ENCODE data around the gene GPR37L1.
A peak's percentile ranks its signal among the peaks of the same experiment; 100 is the strongest.

The GPR37L1 gene

DNA sequence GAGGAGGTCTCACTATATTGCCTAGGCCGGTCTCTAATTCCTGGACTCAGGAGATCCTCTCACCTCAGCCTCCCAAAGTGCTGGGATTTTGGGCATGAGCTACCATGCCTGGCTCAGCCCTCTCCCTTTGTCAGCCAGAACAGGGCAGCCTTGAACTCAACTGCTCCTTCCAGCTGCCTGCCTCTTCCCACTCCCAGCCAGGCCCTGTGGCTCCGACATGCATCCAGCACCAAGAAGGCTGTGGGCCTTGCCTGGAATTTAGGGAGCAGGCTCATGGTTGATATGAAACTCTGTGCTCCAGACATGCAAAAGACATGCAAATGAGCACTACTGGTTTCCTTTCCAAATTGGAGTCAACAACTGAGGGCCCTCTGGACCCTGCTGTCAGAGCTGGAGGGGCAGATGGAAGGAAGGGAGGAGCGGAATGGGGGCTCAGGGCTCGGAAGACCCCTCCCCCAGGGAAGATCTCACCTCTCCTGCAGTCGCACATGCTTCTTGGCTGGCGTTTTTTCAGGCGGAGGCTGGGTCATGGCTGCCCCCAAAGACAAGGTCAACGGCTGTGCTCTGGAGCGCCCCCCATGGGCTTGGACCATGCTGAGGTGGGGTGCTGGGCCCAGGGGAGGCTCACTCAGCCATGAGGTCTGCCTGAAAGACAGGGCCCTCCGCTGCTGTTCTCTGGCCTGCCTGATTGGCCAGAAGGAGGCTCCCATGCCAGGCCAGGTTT lies 36.3 kb downstream of the GPR37L1 start:
- Histone ChIP-seq H2AK5ac (ENCODE audit: low read length, severe bottlenecking) (no peak overlapping the region), H3K9me3 (ENCODE audit: control insufficient read depth, low read length) (no peaks in the 10 kb centered on the region), H3K4me1 (ENCODE audit: control insufficient read depth, insufficient read depth, low read depth, low read length) (peaks cover 10% of the 10 kb centered on the region), H2AFZ (ENCODE audit: low read depth, low read length) (no peak overlapping the region), H2BK12ac (ENCODE audit: low read length in 2 of 2) (no peak overlapping the region), H3K18ac (ENCODE audit: low read depth in 1 of 2, low read length in 2 of 2) (no peak overlapping the region), H3K14ac (ENCODE audit: low read length in 2 of 2) (no peak overlapping the region), H3K4ac (ENCODE audit: low read depth in 1 of 2, low read length in 2 of 2) (no peak overlapping the region), H3K36me3 (ENCODE audit: control insufficient read depth in 1 of 2, insufficient read depth in 2 of 2, low read depth in 1 of 2, low read length in 2 of 2) (no peaks in the 10 kb centered on the region), H3K79me1 (replicated peaks; ENCODE audit: low read length, poor library complexity, severe bottlenecking) (no peaks in the 10 kb centered on the region), H3K27me3 (ENCODE audit: control insufficient read depth in 1 of 2, insufficient read depth in 1 of 2, low read length in 2 of 2) (peaks cover 0 to 59% of the 10 kb centered on the region in 2 experiments), H3K23ac (ENCODE audit: low read length in 2 of 2) (no peak overlapping the region), H4K91ac (ENCODE audit: low read length) (no peak overlapping the region), H2BK5ac (ENCODE audit: low read depth, low read length, poor library complexity, severe bottlenecking) (no peak overlapping the region), H3K4me2 (ENCODE audit: low read length, poor library complexity, severe bottlenecking) (no peak overlapping the region), H3K27ac (ENCODE audit: low read length, poor library complexity, severe bottlenecking) (no peak overlapping the region), H3K4me3 (ENCODE audit: insufficient read depth in 1 of 2, low read depth in 1 of 2, low read length in 2 of 2) (no peak overlapping the region), H2BK15ac (ENCODE audit: low read depth, poor library complexity, severe bottlenecking) (no peak overlapping the region), H4K8ac (ENCODE audit: low read length) (no peak overlapping the region), H3K9ac (ENCODE audit: low read length) (no peak overlapping the region), H2BK120ac (ENCODE audit: low read depth, low read length) (no peak overlapping the region)
- 89% methylated on average over 10 of the region's 10 CpGs for WGBS
- DNase-seq = no peak

DNA sequence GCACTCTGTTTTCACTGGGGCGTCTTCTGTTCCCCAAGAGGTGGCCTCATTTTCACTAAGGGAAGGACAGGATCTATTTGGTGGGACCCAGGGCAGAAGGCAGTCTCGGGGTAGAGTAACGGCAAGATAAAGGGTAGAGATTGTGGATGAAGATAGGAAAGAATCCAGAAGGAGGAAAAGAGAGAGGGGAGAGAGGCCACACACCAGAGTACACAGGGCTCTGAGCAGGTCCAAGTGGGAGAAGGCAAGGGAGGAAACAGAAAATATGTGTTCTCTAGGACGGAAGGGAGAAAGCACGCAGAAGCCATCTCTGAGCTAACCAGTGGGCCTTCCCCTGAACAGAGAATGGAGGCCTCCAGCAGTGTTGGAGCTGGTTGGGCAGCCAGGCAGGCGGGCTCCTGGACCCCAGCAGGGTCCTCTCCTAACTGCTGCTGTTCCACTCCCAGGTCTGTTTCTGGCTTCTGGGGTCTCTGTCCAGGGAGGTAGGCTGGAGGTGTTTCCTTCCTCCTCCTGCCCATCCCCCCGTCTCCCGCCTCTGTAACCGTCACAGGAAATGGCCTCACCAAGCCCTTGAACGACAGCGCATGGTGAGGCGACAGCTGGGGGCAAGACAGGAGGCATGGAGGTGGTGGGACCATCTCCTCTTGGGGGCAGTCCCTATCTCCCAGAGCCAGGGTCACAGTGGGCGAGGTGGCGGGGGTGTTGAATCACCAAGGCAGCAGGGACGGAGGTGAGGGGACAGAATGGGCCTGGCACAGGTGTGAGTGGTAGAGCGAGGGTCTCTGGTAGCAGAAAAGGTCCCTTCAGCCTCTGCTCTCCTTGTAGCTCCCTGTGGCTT lies 37.0 kb downstream of the GPR37L1 start:
- Histone ChIP-seq H3K4ac (ENCODE audit: low read depth in 1 of 2, low read length in 2 of 2) (no peak overlapping the region), H3K14ac (ENCODE audit: low read length in 2 of 2) (peak overlapping the region in 1 of 2 experiments; percentile 18)
- WGBS = 85% methylated on average over 15 of the region's 16 CpGs

DNA sequence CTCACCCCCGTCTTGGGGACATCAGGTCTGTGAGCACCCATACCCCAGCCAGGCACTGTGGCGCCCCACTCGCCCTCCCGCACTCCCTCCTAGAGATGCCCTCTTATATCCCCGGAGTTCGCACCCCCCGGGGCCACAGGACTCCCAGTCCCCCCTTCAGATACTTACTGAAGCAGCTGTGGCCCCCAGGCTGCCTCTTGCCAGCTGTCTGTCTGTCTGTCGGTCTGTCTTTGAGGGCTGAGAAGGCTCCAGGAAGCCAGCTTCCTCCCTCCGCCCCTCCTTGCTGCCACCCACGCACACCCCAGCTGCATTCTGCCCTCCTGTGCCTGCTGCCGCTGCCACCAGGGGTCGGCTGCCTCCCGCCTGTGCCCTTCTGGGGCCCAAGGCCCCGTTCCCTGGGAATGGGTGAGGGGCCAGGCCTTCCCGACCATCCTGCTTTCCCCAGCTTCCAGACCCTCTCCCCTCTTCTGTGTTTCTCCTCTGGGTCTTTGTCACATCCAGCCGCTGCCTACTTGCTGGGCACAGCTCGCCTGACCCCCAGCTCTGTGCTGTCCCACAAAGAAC lies 37.7 kb downstream of the GPR37L1 start, which contains the start of gene PTPN7:
Gene PTPN7, minus strand, starts transcription at position 226 of the 564 bp plus-strand sequence. CDS start 1,200 bp downstream, outside the sequence.
- Histone ChIP-seq H3K79me1 (replicated peaks; ENCODE audit: low read length, poor library complexity, severe bottlenecking) (no peaks in the 10 kb centered on the region), H2AK5ac (ENCODE audit: low read length, severe bottlenecking) (no peak within 1 kb of the TSS), H3K4ac (ENCODE audit: low read depth in 1 of 2, low read length in 2 of 2) (no peak within 1 kb of the TSS), H3K27ac (ENCODE audit: low read length, poor library complexity, severe bottlenecking) (no peak within 1 kb of the TSS), H3K36me3 (ENCODE audit: control insufficient read depth in 1 of 2, insufficient read depth in 2 of 2, low read depth in 1 of 2, low read length in 2 of 2) (no peaks in the 10 kb centered on the region), H3K23ac (ENCODE audit: low read length in 2 of 2) (no peak within 1 kb of the TSS), H3K9ac (ENCODE audit: low read length) (no peak within 1 kb of the TSS), H3K18ac (ENCODE audit: low read depth in 1 of 2, low read length in 2 of 2) (peak within 1 kb of the TSS in 1 of 2 experiments; percentile 23), H3K9me3 (ENCODE audit: control insufficient read depth, low read length) (no peaks in the 10 kb centered on the region), H3K14ac (ENCODE audit: low read length in 2 of 2) (peak within 1 kb of the TSS in 1 of 2 experiments; percentile 18), H2AFZ (ENCODE audit: low read depth, low read length) (peak within 1 kb of the TSS; percentile 44), H2BK12ac (ENCODE audit: low read length in 2 of 2) (no peak within 1 kb of the TSS), H3K4me2 (ENCODE audit: low read length, poor library complexity, severe bottlenecking) (no peak within 1 kb of the TSS), H4K91ac (ENCODE audit: low read length) (no peak within 1 kb of the TSS), H3K4me1 (ENCODE audit: control insufficient read depth, insufficient read depth, low read depth, low read length) (peaks cover 8% of the 10 kb centered on the region), H2BK5ac (ENCODE audit: low read depth, low read length, poor library complexity, severe bottlenecking) (no peak within 1 kb of the TSS), H2BK15ac (ENCODE audit: low read depth, poor library complexity, severe bottlenecking) (no peak within 1 kb of the TSS), H4K8ac (ENCODE audit: low read length) (no peak within 1 kb of the TSS), H3K27me3 (ENCODE audit: control insufficient read depth in 1 of 2, insufficient read depth in 1 of 2, low read length in 2 of 2) (peaks cover 0 to 60% of the 10 kb centered on the region in 2 experiments), H3K4me3 (ENCODE audit: insufficient read depth in 1 of 2, low read depth in 1 of 2, low read length in 2 of 2) (no peak within 1 kb of the TSS), H2BK120ac (ENCODE audit: low read depth, low read length) (no peak within 1 kb of the TSS)
- 94% methylated on average over 17 of the region's 17 CpGs for WGBS
- no peak for DNase-seq

More for the DNA sequence above, 37.0 kb downstream of the GPR37L1 start:
- Histone ChIP-seq H4K91ac (ENCODE audit: low read length) (no peak overlapping the region), H4K8ac (ENCODE audit: low read length) (no peak overlapping the region), H3K79me1 (replicated peaks; ENCODE audit: low read length, poor library complexity, severe bottlenecking) (no peaks in the 10 kb centered on the region), H3K36me3 (ENCODE audit: control insufficient read depth in 1 of 2, insufficient read depth in 2 of 2, low read depth in 1 of 2, low read length in 2 of 2) (no peaks in the 10 kb centered on the region), H2BK15ac (ENCODE audit: low read depth, poor library complexity, severe bottlenecking) (no peak overlapping the region), H3K4me1 (ENCODE audit: control insufficient read depth, insufficient read depth, low read depth, low read length) (peaks cover 14% of the 10 kb centered on the region), H3K9me3 (ENCODE audit: control insufficient read depth, low read length) (no peaks in the 10 kb centered on the region), H2AK5ac (ENCODE audit: low read length, severe bottlenecking) (no peak overlapping the region), H3K18ac (ENCODE audit: low read depth in 1 of 2, low read length in 2 of 2) (peak overlapping the region in 1 of 2 experiments; percentile 23), H3K4me3 (ENCODE audit: insufficient read depth in 1 of 2, low read depth in 1 of 2, low read length in 2 of 2) (no peak overlapping the region), H3K9ac (ENCODE audit: low read length) (no peak overlapping the region), H3K27me3 (ENCODE audit: control insufficient read depth in 1 of 2, insufficient read depth in 1 of 2, low read length in 2 of 2) (peaks cover 0 to 62% of the 10 kb centered on the region in 2 experiments), H2BK5ac (ENCODE audit: low read depth, low read length, poor library complexity, severe bottlenecking) (no peak overlapping the region), H3K4me2 (ENCODE audit: low read length, poor library complexity, severe bottlenecking) (no peak overlapping the region), H2BK120ac (ENCODE audit: low read depth, low read length) (no peak overlapping the region), H2AFZ (ENCODE audit: low read depth, low read length) (no peak overlapping the region), H3K23ac (ENCODE audit: low read length in 2 of 2) (no peak overlapping the region), H3K27ac (ENCODE audit: low read length, poor library complexity, severe bottlenecking) (no peak overlapping the region), H2BK12ac (ENCODE audit: low read length in 2 of 2) (no peak overlapping the region)
- DNase-seq = no peak
